C4-2B (cell line): ENCODE data around the gene RNF169.

ENCODE experiments used
- H3K27ac ChIP-seq: fragments of 450-650 bp; 2 replicates; pipeline ENCODE4 v1.5.1; 2017
- CTCF ChIP-seq: fragments of 450-650 bp; conservative IDR thresholded peaks from 2 replicates; pipeline ENCODE4 v1.5.1; 2017; ENCODE audit warnings: mild to moderate bottlenecking
- ZFX ChIP-seq: fragments of 450-650 bp; IDR thresholded peaks from 2 replicates; pipeline ENCODE4 v1.6.1; 2017

Gene RNF169

GRCh38 chr11:74837191-74837590 lies 88.5 kb downstream of the RNF169 start:
- TF ChIP-seq CTCF: no peak
- no peak for TF ChIP-seq ZFX
- H3K27ac ChIP-seq: no peak overlapping the region

GRCh38 chr11:74838188-74838587 lies 89.5 kb downstream of the RNF169 start:
- TF ChIP-seq CTCF: no peak
- no peak for TF ChIP-seq ZFX
- H3K27ac ChIP-seq: no peak overlapping the region

- TF ChIP-seq ZFX: no peak
- no peak for TF ChIP-seq CTCF
These were observed 90.8 kb downstream of the RNF169 start for GRCh38 chr11:74839446-74839845.

GRCh38 chr11:74839971-74840370 lies 91.3 kb downstream of the RNF169 start:
- no peak for TF ChIP-seq ZFX
- TF ChIP-seq CTCF: no peak
- no peak overlapping the region for H3K27ac ChIP-seq

More at GRCh38 chr11:74839446-74839845, 90.8 kb downstream of the RNF169 start:
- H3K27ac ChIP-seq: no peak overlapping the region

GRCh38 chr11:74840486-74840885 lies 91.8 kb downstream of the RNF169 start:
- H3K27ac ChIP-seq: no peak overlapping the region
- TF ChIP-seq ZFX (no peak), CTCF (no peak)

- no peak overlapping the region for H3K27ac ChIP-seq
- no peak for TF ChIP-seq ZFX
- TF ChIP-seq CTCF: no peak
These were observed 94.3 kb downstream of the RNF169 start for GRCh38 chr11:74842967-74843366.

GRCh38 chr11:74844072-74844471 lies 95.4 kb downstream of the RNF169 start:
- TF ChIP-seq ZFX (no peak), CTCF (no peak)
- no peak overlapping the region for H3K27ac ChIP-seq
